ENCODE results near the gene HSPB7.
A peak's percentile ranks its signal among the peaks of the same experiment; 100 is the strongest.

HSPB7 gene

GRCh38 chr1:16015960-16016901 is 1.6 kb downstream of the HSPB7 start:
- Histone ChIP-seq H3K4me3 (ENCODE audit: low read length in 2 of 2) (no peak overlapping the region), H3K9ac (ENCODE audit: low read depth in 1 of 2, low read length in 2 of 2) (no peak overlapping the region), H3K36me3 (ENCODE audit: control insufficient read depth in 2 of 2, insufficient read depth in 2 of 2, low read length in 2 of 2) (no peaks in the 10 kb centered on the region), H3K9me3 (ENCODE audit: control insufficient read depth in 2 of 2, low read length in 2 of 2) (no peaks in the 10 kb centered on the region), H3K4me1 (ENCODE audit: control insufficient read depth in 2 of 2, insufficient read depth in 2 of 2, low read length in 2 of 2) (peaks cover 14 to 24% of the 10 kb centered on the region in 2 donors), H3K27me3 (ENCODE audit: control insufficient read depth in 2 of 2, insufficient read depth in 2 of 2, low read length in 2 of 2) (no peaks in the 10 kb centered on the region), H3K27ac (ENCODE audit: low read depth in 2 of 2, low read length in 2 of 2) (peak overlapping the region in 1 of 2 donors; percentile 43)

- H3K9ac ChIP-seq (ENCODE audit: low read depth in 1 of 2, low read length in 2 of 2), result no peak overlapping the region
Observed at GRCh38 chr1:16015491-16015890, 2.4 kb downstream of the HSPB7 start.

GRCh38 chr1:16014509-16015482 is 3.0 kb downstream of the HSPB7 start:
- Histone ChIP-seq H3K27ac (ENCODE audit: low read depth in 2 of 2, low read length in 2 of 2) (peak overlapping the region in 1 of 2 donors; percentile 38), H3K9ac (ENCODE audit: low read depth in 1 of 2, low read length in 2 of 2) (no peak overlapping the region), H3K27me3 (ENCODE audit: control insufficient read depth in 2 of 2, insufficient read depth in 2 of 2, low read length in 2 of 2) (no peaks in the 10 kb centered on the region), H3K36me3 (ENCODE audit: control insufficient read depth in 2 of 2, insufficient read depth in 2 of 2, low read length in 2 of 2) (no peaks in the 10 kb centered on the region), H3K4me3 (ENCODE audit: low read length in 2 of 2) (no peak overlapping the region), H3K4me1 (ENCODE audit: control insufficient read depth in 2 of 2, insufficient read depth in 2 of 2, low read length in 2 of 2) (peaks cover 14 to 24% of the 10 kb centered on the region in 2 donors), H3K9me3 (ENCODE audit: control insufficient read depth in 2 of 2, low read length in 2 of 2) (no peaks in the 10 kb centered on the region)

More at GRCh38 chr1:16015491-16015890, 2.4 kb downstream of the HSPB7 start:
- Histone ChIP-seq H3K36me3 (ENCODE audit: control insufficient read depth in 2 of 2, insufficient read depth in 2 of 2, low read length in 2 of 2) (no peaks in the 10 kb centered on the region), H3K27ac (ENCODE audit: low read depth in 2 of 2, low read length in 2 of 2) (peak overlapping the region in 1 of 2 donors; percentile 38), H3K27me3 (ENCODE audit: control insufficient read depth in 2 of 2, insufficient read depth in 2 of 2, low read length in 2 of 2) (no peaks in the 10 kb centered on the region), H3K4me3 (ENCODE audit: low read length in 2 of 2) (no peak overlapping the region), H3K4me1 (ENCODE audit: control insufficient read depth in 2 of 2, insufficient read depth in 2 of 2, low read length in 2 of 2) (peaks cover 14 to 24% of the 10 kb centered on the region in 2 donors), H3K9me3 (ENCODE audit: control insufficient read depth in 2 of 2, low read length in 2 of 2) (no peaks in the 10 kb centered on the region)

DNA sequence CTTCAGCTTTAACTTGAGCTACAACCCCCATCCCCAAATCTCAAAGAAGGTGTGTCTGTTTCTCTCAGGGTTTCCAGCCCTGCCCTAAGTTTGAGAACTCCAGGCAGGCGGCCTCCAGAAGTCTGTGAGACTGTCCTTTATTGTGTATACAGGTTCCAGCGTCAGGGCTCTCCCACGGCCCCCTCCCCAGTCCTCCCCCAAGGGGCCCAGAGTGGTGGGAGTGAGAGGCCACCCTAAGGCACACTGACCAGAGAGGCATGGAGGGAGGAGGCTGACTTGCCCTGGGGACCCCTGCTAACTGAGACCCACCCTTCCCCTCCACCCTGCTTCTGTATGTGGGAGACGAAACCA is 4.0 kb downstream of the HSPB7 start:
- peak overlapping the region in 1 of 2 donors; percentile 26 for H3K4me3 ChIP-seq (ENCODE audit: low read length in 2 of 2)

DNA sequence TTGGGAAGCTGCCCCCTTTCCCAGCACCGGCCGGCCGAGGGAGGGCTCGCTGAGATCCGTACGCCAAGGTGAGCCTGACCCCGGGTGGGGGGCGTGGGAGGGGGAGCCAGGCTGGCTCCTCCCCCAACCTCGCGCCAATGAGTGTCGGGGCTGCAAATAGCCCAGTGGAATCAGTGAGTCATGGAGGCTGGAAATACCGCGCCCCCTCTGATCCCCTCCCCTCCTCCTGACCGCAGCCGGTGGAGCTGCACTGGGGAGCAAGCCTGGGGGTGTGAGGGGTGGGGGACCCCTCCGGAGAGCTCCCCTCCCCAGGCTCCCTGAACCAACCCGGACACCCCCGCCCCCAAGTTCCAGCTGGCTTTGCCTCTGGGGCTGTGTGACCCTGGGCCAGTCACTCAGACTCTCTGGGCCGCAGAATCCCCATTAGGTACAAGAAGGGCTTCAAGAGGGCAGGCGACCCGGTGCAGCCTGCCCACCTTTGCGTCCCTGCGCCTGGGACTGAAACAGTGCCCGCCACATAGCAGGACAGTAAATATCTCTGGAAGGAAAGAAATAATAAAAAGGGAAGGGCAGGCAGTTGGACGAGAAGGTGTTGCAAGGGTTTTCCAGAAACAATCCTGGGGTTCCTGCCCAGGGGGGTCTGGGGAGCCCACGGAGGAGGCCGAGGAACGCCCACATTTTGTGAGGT is 4.5 kb downstream of the HSPB7 start:
- peaks cover 9 to 22% of the 10 kb centered on the region in 2 donors for H3K4me1 ChIP-seq (ENCODE audit: control insufficient read depth in 2 of 2, insufficient read depth in 2 of 2, low read length in 2 of 2)
- H3K4me3 ChIP-seq (ENCODE audit: low read length in 2 of 2), result peak overlapping the region in 1 of 2 donors; percentile 49
- peak overlapping the region in 1 of 2 donors; percentile 63 for H3K9ac ChIP-seq (ENCODE audit: low read depth in 1 of 2, low read length in 2 of 2)
- H3K36me3 ChIP-seq (ENCODE audit: control insufficient read depth in 2 of 2, insufficient read depth in 2 of 2, low read length in 2 of 2), result no peaks in the 10 kb centered on the region
- no peaks in the 10 kb centered on the region for H3K27me3 ChIP-seq (ENCODE audit: control insufficient read depth in 2 of 2, insufficient read depth in 2 of 2, low read length in 2 of 2)
- no peaks in the 10 kb centered on the region for H3K9me3 ChIP-seq (ENCODE audit: control insufficient read depth in 2 of 2, low read length in 2 of 2)
- H3K27ac ChIP-seq (ENCODE audit: low read depth in 2 of 2, low read length in 2 of 2), result peak overlapping the region; percentile 32 to 65

More for the DNA sequence above, 4.0 kb downstream of the HSPB7 start:
- no peaks in the 10 kb centered on the region for H3K27me3 ChIP-seq (ENCODE audit: control insufficient read depth in 2 of 2, insufficient read depth in 2 of 2, low read length in 2 of 2)
- peak overlapping the region; percentile 16 to 65 for H3K27ac ChIP-seq (ENCODE audit: low read depth in 2 of 2, low read length in 2 of 2)
- peaks cover 14 to 24% of the 10 kb centered on the region in 2 donors for H3K4me1 ChIP-seq (ENCODE audit: control insufficient read depth in 2 of 2, insufficient read depth in 2 of 2, low read length in 2 of 2)
- no peaks in the 10 kb centered on the region for H3K9me3 ChIP-seq (ENCODE audit: control insufficient read depth in 2 of 2, low read length in 2 of 2)
- H3K9ac ChIP-seq (ENCODE audit: low read depth in 1 of 2, low read length in 2 of 2), result peak overlapping the region in 1 of 2 donors; percentile 63
- no peaks in the 10 kb centered on the region for H3K36me3 ChIP-seq (ENCODE audit: control insufficient read depth in 2 of 2, insufficient read depth in 2 of 2, low read length in 2 of 2)

DNA sequence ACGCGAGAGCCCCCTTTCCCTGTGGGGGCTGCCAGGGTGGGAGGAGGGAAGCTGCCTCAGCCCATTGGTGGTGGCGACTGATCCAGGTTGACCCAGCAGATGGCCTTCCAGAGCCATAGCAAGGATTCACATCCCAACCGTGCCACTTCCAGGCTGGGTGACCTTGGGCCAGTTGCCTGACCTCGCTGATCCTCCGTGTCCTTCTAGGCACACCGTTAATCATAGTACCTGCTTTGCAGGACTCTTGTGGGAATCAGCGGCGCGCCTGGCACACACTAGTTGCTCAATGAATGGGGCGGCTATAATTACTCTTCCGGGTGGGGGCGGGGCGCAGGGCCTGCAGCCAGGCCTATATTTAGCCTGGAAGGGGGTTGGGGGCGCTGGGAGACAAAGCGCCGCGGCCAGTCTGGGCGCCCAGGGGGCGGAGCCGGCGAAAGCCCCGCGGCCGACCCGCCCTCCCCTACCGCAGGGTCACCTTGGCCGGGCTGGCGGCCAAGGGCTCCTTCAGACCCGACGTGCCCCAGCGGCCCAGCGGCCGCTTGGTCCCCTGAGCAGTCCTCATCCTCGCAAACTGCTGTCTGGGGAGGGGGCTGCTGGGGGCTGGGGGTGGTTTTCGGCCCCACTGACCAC is 5.1 kb downstream of the HSPB7 start:
- H3K9ac ChIP-seq (ENCODE audit: low read depth in 1 of 2, low read length in 2 of 2), result peak overlapping the region in 1 of 2 donors; percentile 63
- no peaks in the 10 kb centered on the region for H3K27me3 ChIP-seq (ENCODE audit: control insufficient read depth in 2 of 2, insufficient read depth in 2 of 2, low read length in 2 of 2)
- peak overlapping the region; percentile 32 to 65 for H3K27ac ChIP-seq (ENCODE audit: low read depth in 2 of 2, low read length in 2 of 2)
- no peaks in the 10 kb centered on the region for H3K36me3 ChIP-seq (ENCODE audit: control insufficient read depth in 2 of 2, insufficient read depth in 2 of 2, low read length in 2 of 2)
- no peaks in the 10 kb centered on the region for H3K9me3 ChIP-seq (ENCODE audit: control insufficient read depth in 2 of 2, low read length in 2 of 2)
- peaks cover 4 to 19% of the 10 kb centered on the region in 2 donors for H3K4me1 ChIP-seq (ENCODE audit: control insufficient read depth in 2 of 2, insufficient read depth in 2 of 2, low read length in 2 of 2)
- H3K4me3 ChIP-seq (ENCODE audit: low read length in 2 of 2), result peak overlapping the region; percentile 49 to 62

GRCh38 chr1:16011936-16012589 is 5.8 kb downstream of the HSPB7 start:
- Histone ChIP-seq H3K27ac (ENCODE audit: low read depth in 2 of 2, low read length in 2 of 2) (no peak overlapping the region), H3K4me3 (ENCODE audit: low read length in 2 of 2) (peak overlapping the region; percentile 49 to 62), H3K9me3 (ENCODE audit: control insufficient read depth in 2 of 2, low read length in 2 of 2) (no peaks in the 10 kb centered on the region), H3K27me3 (ENCODE audit: control insufficient read depth in 2 of 2, insufficient read depth in 2 of 2, low read length in 2 of 2) (no peaks in the 10 kb centered on the region), H3K4me1 (ENCODE audit: control insufficient read depth in 2 of 2, insufficient read depth in 2 of 2, low read length in 2 of 2) (peaks cover 4 to 17% of the 10 kb centered on the region in 2 donors), H3K36me3 (ENCODE audit: control insufficient read depth in 2 of 2, insufficient read depth in 2 of 2, low read length in 2 of 2) (no peaks in the 10 kb centered on the region), H3K9ac (ENCODE audit: low read depth in 1 of 2, low read length in 2 of 2) (peak overlapping the region in 1 of 2 donors; percentile 42)

GRCh38 chr1:16010837-16011236 is 7.0 kb downstream of the HSPB7 start:
- no peaks in the 10 kb centered on the region for H3K9me3 ChIP-seq (ENCODE audit: control insufficient read depth in 2 of 2, low read length in 2 of 2)
- H3K27ac ChIP-seq (ENCODE audit: low read depth in 2 of 2, low read length in 2 of 2), result no peak overlapping the region
- H3K36me3 ChIP-seq (ENCODE audit: control insufficient read depth in 2 of 2, insufficient read depth in 2 of 2, low read length in 2 of 2), result no peaks in the 10 kb centered on the region
- no peak overlapping the region for H3K4me3 ChIP-seq (ENCODE audit: low read length in 2 of 2)
- no peaks in the 10 kb centered on the region for H3K27me3 ChIP-seq (ENCODE audit: control insufficient read depth in 2 of 2, insufficient read depth in 2 of 2, low read length in 2 of 2)
- H3K9ac ChIP-seq (ENCODE audit: low read depth in 1 of 2, low read length in 2 of 2), result no peak overlapping the region
- peaks cover 4 to 17% of the 10 kb centered on the region in 2 donors for H3K4me1 ChIP-seq (ENCODE audit: control insufficient read depth in 2 of 2, insufficient read depth in 2 of 2, low read length in 2 of 2)

GRCh38 chr1:16009678-16010077 is 8.2 kb downstream of the HSPB7 start:
- H3K27me3 ChIP-seq (ENCODE audit: control insufficient read depth in 2 of 2, insufficient read depth in 2 of 2, low read length in 2 of 2), result no peaks in the 10 kb centered on the region
- H3K4me1 ChIP-seq (ENCODE audit: control insufficient read depth in 2 of 2, insufficient read depth in 2 of 2, low read length in 2 of 2), result peaks cover 4 to 14% of the 10 kb centered on the region in 2 donors
- no peaks in the 10 kb centered on the region for H3K36me3 ChIP-seq (ENCODE audit: control insufficient read depth in 2 of 2, insufficient read depth in 2 of 2, low read length in 2 of 2)
- no peaks in the 10 kb centered on the region for H3K9me3 ChIP-seq (ENCODE audit: control insufficient read depth in 2 of 2, low read length in 2 of 2)
- no peak overlapping the region for H3K27ac ChIP-seq (ENCODE audit: low read depth in 2 of 2, low read length in 2 of 2)
- H3K4me3 ChIP-seq (ENCODE audit: low read length in 2 of 2), result no peak overlapping the region
- no peak overlapping the region for H3K9ac ChIP-seq (ENCODE audit: low read depth in 1 of 2, low read length in 2 of 2)

Measured in mucosa of rectum (tissue), 2 donors.